C1 segment of cervical spinal cord (tissue), 14 donors: ENCODE data around the gene TNFRSF12A.
"Not testable (repeated sequence)": the region's sequence is repeated elsewhere in the genome, so short reads cannot be mapped to it uniquely, and the experiment has no call there.

Source experiments
- DNase-seq, 14 donors: peaks; one replicate each; lab custom pipeline; 2025; lab: John Stamatoyannopoulos, UW

The TNFRSF12A gene

GRCh38 chr16:3065069-3065741 is 45.0 kb downstream of the TNFRSF12A start, which contains the start of gene IL32:
Gene IL32 (plus strand): TSS chr16:3065640. CDS start chr16:3065812, 172 bp downstream.
- no peak for DNase-seq

GRCh38 chr16:3065742-3066439 is 45.7 kb downstream of the TNFRSF12A start:
- DNase-seq: no peak

- no peak for DNase-seq
These were observed 46.2 kb downstream of the TNFRSF12A start for GRCh38 chr16:3066440-3066748.

GRCh38 chr16:3068487-3068886 is 48.3 kb downstream of the TNFRSF12A start:
- no peak for DNase-seq

GRCh38 chr16:3069146-3069545 is 49.0 kb downstream of the TNFRSF12A start:
- DNase-seq: not testable (repeated sequence)

GRCh38 chr16:3070608-3071111 is 50.5 kb downstream of the TNFRSF12A start:
- DNase-seq: no peak

GRCh38 chr16:3071655-3072054 is 51.5 kb downstream of the TNFRSF12A start:
- DNase-seq: no peak
